Measurements from ENCODE around the gene MSMB. TPM values are rescaled to one million over a fixed set of nuclear protein-coding genes. Genes with fewer than 3 reads are reported as not detected.
"Not testable (repeated sequence)": the region's sequence is repeated elsewhere in the genome, so short reads cannot be mapped to it uniquely, and the experiment has no call there.

The MSMB gene
- total RNA-seq, 1 donor from 2014 or later: 5.3 TPM

- H3K4me1 ChIP-seq: no peaks in the 10 kb centered on the region
- no peaks in the 10 kb centered on the region for H3K9me3 ChIP-seq
- ATAC-seq: no peak
- no peak overlapping the region for H3K27ac ChIP-seq
- no peak for TF ChIP-seq CTCF (IDR thresholded peaks at IDR 0.05)
- H3K27me3 ChIP-seq (ENCODE audit: low read depth): no peaks in the 10 kb centered on the region
- no peak overlapping the region for H3K4me3 ChIP-seq
- intact Hi-C loops (cut with DNase I): no loop called here
- no peak for DNase-seq
- peaks cover 84% of the 10 kb centered on the region for H3K36me3 ChIP-seq
Measured at GRCh38 chr10:46000538-46000937, 45.5 kb downstream of the MSMB start.

- intact Hi-C loops (cut with DNase I); H3K27me3 ChIP-seq (ENCODE audit: low read depth); H3K4me1 ChIP-seq; H3K9me3 ChIP-seq; DNase-seq; H3K27ac ChIP-seq; ATAC-seq; H3K4me3 ChIP-seq: not testable (repeated sequence)
- peaks cover 78% of the 10 kb centered on the region for H3K36me3 ChIP-seq
Measured at GRCh38 chr10:45999955-46000354, 46.1 kb downstream of the MSMB start.

GRCh38 chr10:45997994-45998763 lies 47.9 kb downstream of the MSMB start:
- intact Hi-C loops (cut with DNase I): no loop called here
- Histone ChIP-seq H3K4me1 (no peaks in the 10 kb centered on the region), H3K27me3 (ENCODE audit: low read depth) (no peaks in the 10 kb centered on the region), H3K4me3 (no peak overlapping the region), H3K36me3 (peaks cover 69% of the 10 kb centered on the region), H3K27ac (no peak overlapping the region), H3K9me3 (no peaks in the 10 kb centered on the region)
- DNase-seq (no peak), ATAC-seq (peak; percentile 70 to 88)
- TF ChIP-seq CTCF (IDR thresholded peaks at IDR 0.05): no peak

GRCh38 chr10:45997557-45997956 lies 48.5 kb downstream of the MSMB start:
- no peak for TF ChIP-seq CTCF (IDR thresholded peaks at IDR 0.05)
- H3K4me3 ChIP-seq: no peak overlapping the region
- no peak overlapping the region for H3K27ac ChIP-seq
- intact Hi-C loops (cut with DNase I): no loop called here
- H3K4me1 ChIP-seq: no peaks in the 10 kb centered on the region
- ATAC-seq (no peak), DNase-seq (no peak)
- no peaks in the 10 kb centered on the region for H3K27me3 ChIP-seq (ENCODE audit: low read depth)
- peaks cover 69% of the 10 kb centered on the region for H3K36me3 ChIP-seq
- H3K9me3 ChIP-seq: no peaks in the 10 kb centered on the region

- H3K27me3 ChIP-seq (ENCODE audit: low read depth); H3K9me3 ChIP-seq; H3K4me3 ChIP-seq; H3K27ac ChIP-seq; ATAC-seq; DNase-seq; H3K4me1 ChIP-seq; intact Hi-C loops (cut with DNase I): not testable (repeated sequence)
- peaks cover 67% of the 10 kb centered on the region for H3K36me3 ChIP-seq
Measured at GRCh38 chr10:45985590-45985989, 60.5 kb downstream of the MSMB start.

- intact Hi-C loops (cut with DNase I); H3K27ac ChIP-seq; H3K4me3 ChIP-seq; H3K4me1 ChIP-seq; H3K27me3 ChIP-seq (ENCODE audit: low read depth); DNase-seq; H3K9me3 ChIP-seq; ATAC-seq: not testable (repeated sequence)
- peaks cover 62% of the 10 kb centered on the region for H3K36me3 ChIP-seq
Measured at GRCh38 chr10:45984473-45984872, 61.6 kb downstream of the MSMB start.

- peaks cover 60% of the 10 kb centered on the region for H3K36me3 ChIP-seq
- peak; percentile 78 to 82 for ATAC-seq
- H3K4me3 ChIP-seq; DNase-seq; intact Hi-C loops (cut with DNase I); H3K27ac ChIP-seq; H3K9me3 ChIP-seq; H3K27me3 ChIP-seq (ENCODE audit: low read depth); H3K4me1 ChIP-seq: not testable (repeated sequence)
- TF ChIP-seq CTCF (IDR thresholded peaks at IDR 0.05): peak; percentile 32
Measured at GRCh38 chr10:45983538-45984186, 62.4 kb downstream of the MSMB start.
